IMR-90 (cell line): ENCODE measurements around the gene SMCO4. TPM values are rescaled to one million over a fixed set of nuclear protein-coding genes. Genes with fewer than 3 reads are reported as not detected.

Experiments used
- ATAC-seq: fragments of 200-7000 bp; cut with Tn5 transposase; 2 replicates; pipeline ENCODE4 v1.9.1; 2020; ENCODE audit warnings: low read depth, mild to moderate bottlenecking, moderate library complexity
- BruUV-seq: library from RNA; stranded (reverse); fragments of 400-500 nt; replicated peaks from 2 replicates; lab custom pipeline; 2021; lab: Mats Ljungman, UMichigan
- CTCF ChIA-PET: fragments of 300-600 bp; formaldehyde crosslinking; extraction: SDS; loops from one replicate; lab custom pipeline; 2021; ENCODE audit warnings: antibody characterized with exemption; lab: Yijun Ruan, JAX
- POLR2A ChIA-PET: fragments of 300-600 bp; sonication (Branson Sonifier 250); formaldehyde crosslinking; loops from one replicate; lab custom pipeline; 2022; ENCODE audit warnings: antibody characterized with exemption; ENCODE audit not compliant: unreplicated experiment; lab: Charles Lee
- DNase-seq: peaks from one replicate; pipeline ENCODE4 v3.0.0; 2013
- H2AFZ ChIP-seq: replicated peaks from 2 replicates; pipeline ENCODE3; 2013; ENCODE audit warnings: low read length, mild to moderate bottlenecking; ENCODE audit not compliant: poor library complexity
- H2AK5ac ChIP-seq: 2 replicates; pipeline ENCODE4 v1.6.1; 2013; ENCODE audit warnings: low read depth, low read length, inconsistent platforms
- H2AK9ac ChIP-seq: replicated peaks from 2 replicates; pipeline ENCODE3; 2013; ENCODE audit warnings: mild to moderate bottlenecking, low read depth, low read length, moderate library complexity; ENCODE audit not compliant: poor library complexity
- H2BK120ac ChIP-seq: 2 replicates; pipeline ENCODE4 v1.6.1; 2013; ENCODE audit warnings: low read depth, low read length, inconsistent platforms
- H2BK15ac ChIP-seq: 3 replicates; pipeline ENCODE4 v1.6.1; 2013; ENCODE audit warnings: low read depth, low read length, inconsistent platforms
- H2BK20ac ChIP-seq: 2 replicates; pipeline ENCODE4 v1.6.1; 2013; ENCODE audit warnings: low read depth, mild to moderate bottlenecking, inconsistent platforms, low read length, moderate library complexity
- H2BK5ac ChIP-seq: 2 replicates; pipeline ENCODE4 v1.6.1; 2013; ENCODE audit warnings: mild to moderate bottlenecking, low read depth, low read length, inconsistent platforms; ENCODE audit not compliant: poor library complexity, severe bottlenecking
- H3K14ac ChIP-seq: replicated peaks from 2 replicates; pipeline ENCODE4 v1.6.1; 2013; ENCODE audit warnings: low read depth, low read length, inconsistent platforms
- H3K18ac ChIP-seq: 2 replicates; pipeline ENCODE4 v1.6.1; 2013; ENCODE audit warnings: low read depth, low read length, control low read depth
- H3K23ac ChIP-seq: 2 replicates; pipeline ENCODE4 v1.6.1; 2013; ENCODE audit warnings: low read depth, low read length, inconsistent platforms
- H3K27ac ChIP-seq: 2 replicates; pipeline ENCODE4 v1.5.1; 2013; ENCODE audit warnings: mild to moderate bottlenecking, control low read depth, low read length; ENCODE audit not compliant: insufficient read depth
- H3K27me3 ChIP-seq: 2 replicates; pipeline ENCODE4 v1.6.1; 2013; ENCODE audit warnings: low read length; ENCODE audit not compliant: control insufficient read depth, insufficient read depth
- H3K36me3 ChIP-seq: 2 replicates; pipeline ENCODE4 v1.6.1; 2013; ENCODE audit warnings: low read length, mixed read lengths; ENCODE audit not compliant: control insufficient read depth, insufficient read depth
- H3K4ac ChIP-seq: 2 replicates; pipeline ENCODE4 v1.6.1; 2013; ENCODE audit warnings: low read depth, low read length, inconsistent platforms
- H3K4me1 ChIP-seq: 2 replicates; pipeline ENCODE4 v1.6.1; 2013; ENCODE audit warnings: low read length, mixed read lengths; ENCODE audit not compliant: control insufficient read depth, insufficient read depth
- H3K4me2 ChIP-seq: 2 replicates; pipeline ENCODE4 v1.6.1; 2013; ENCODE audit warnings: low read depth, mild to moderate bottlenecking, control low read depth, low read length, moderate library complexity
- H3K4me3 ChIP-seq: 2 replicates; pipeline ENCODE4 v1.5.1; 2013; ENCODE audit warnings: low read depth, mild to moderate bottlenecking, control low read depth, low read length, moderate library complexity; ENCODE audit not compliant: insufficient read depth
- H3K56ac ChIP-seq: 2 replicates; pipeline ENCODE4 v1.6.1; 2013; ENCODE audit warnings: low read length, inconsistent platforms; ENCODE audit not compliant: insufficient read depth; ENCODE audit errors: extremely low read depth
- H3K79me1 ChIP-seq, 2 experiments: 2 replicates each; pipeline ENCODE4 v1.6.1; 2013; ENCODE audit warnings: low read length in 2 of 2, inconsistent platforms in 1 of 2, low read depth in 1 of 2
- H3K9ac ChIP-seq: 2 replicates; pipeline ENCODE4 v1.6.1; 2013; ENCODE audit warnings: low read depth, low read length, control low read depth
- H3K9me1 ChIP-seq: 2 replicates; pipeline ENCODE4 v1.6.1; 2013; ENCODE audit warnings: low read length, inconsistent platforms; ENCODE audit not compliant: insufficient read depth
- H3K9me3 ChIP-seq: 2 replicates; pipeline ENCODE4 v1.6.1; 2013; ENCODE audit warnings: low read length; ENCODE audit not compliant: control insufficient read depth, insufficient read depth
- H4K20me1 ChIP-seq: 2 replicates; pipeline ENCODE4 v1.6.1; 2013; ENCODE audit warnings: low read length, inconsistent platforms; ENCODE audit not compliant: insufficient read depth
- H4K5ac ChIP-seq: 2 replicates; pipeline ENCODE4 v1.6.1; 2013; ENCODE audit warnings: mild to moderate bottlenecking, low read depth, low read length, control low read depth
- H4K8ac ChIP-seq, 2 experiments: 2 replicates each; pipeline ENCODE4 v1.6.1; 2013; ENCODE audit warnings: low read depth in 2 of 2, low read length in 2 of 2, control low read depth in 1 of 2, inconsistent platforms in 1 of 2
- H4K91ac ChIP-seq: 2 replicates; pipeline ENCODE4 v1.6.1; 2013; ENCODE audit warnings: low read depth, low read length, inconsistent platforms; ENCODE audit not compliant: insufficient read depth
- BHLHE40 ChIP-seq: fragments of 150-350 bp; IDR thresholded peaks from 2 replicates; pipeline ENCODE4 v1.6.1; 2016; ENCODE audit warnings: mild to moderate bottlenecking, low read depth, low read length
- CEBPB ChIP-seq: IDR thresholded peaks from 2 replicates; pipeline ENCODE4 v1.6.1; 2012; ENCODE audit warnings: low read depth, low read length, improper control_type of control experiment
- CHD1 ChIP-seq: IDR thresholded peaks from 2 replicates; pipeline ENCODE4 v1.6.1; 2012; ENCODE audit warnings: low read depth, low read length, improper control_type of control experiment
- CTCF ChIP-seq: conservative IDR thresholded peaks from 2 replicates; pipeline ENCODE4 v1.5.1; 2012; ENCODE audit warnings: mild to moderate bottlenecking, low read depth, low read length, improper control_type of control experiment
- FOS ChIP-seq: fragments of 150-350 bp; IDR thresholded peaks from 2 replicates; pipeline ENCODE4 v1.6.1; 2016; ENCODE audit warnings: low read depth, low read length
- MAFK ChIP-seq: IDR thresholded peaks from 2 replicates; pipeline ENCODE4 v1.6.1; 2012; ENCODE audit warnings: low read depth, low read length, improper control_type of control experiment
- MAZ ChIP-seq: IDR thresholded peaks from 2 replicates; pipeline ENCODE4 v1.6.1; 2012; ENCODE audit warnings: low read depth, mild to moderate bottlenecking, low read length, improper control_type of control experiment, moderate library complexity, borderline replicate concordance
- MXI1 ChIP-seq: IDR thresholded peaks from 2 replicates; pipeline ENCODE4 v1.6.1; 2012; ENCODE audit warnings: low read depth, mild to moderate bottlenecking, low read length, moderate library complexity, borderline replicate concordance
- NFE2L2 ChIP-seq: fragments of 150-350 bp; IDR thresholded peaks from 2 replicates; pipeline ENCODE4 v1.6.1; 2016; ENCODE audit warnings: low read depth, mild to moderate bottlenecking, low read length
- POLR2A ChIP-seq: IDR thresholded peaks from 2 replicates; pipeline ENCODE4 v1.6.1; 2012; ENCODE audit warnings: mild to moderate bottlenecking, low read depth, low read length
- RAD21 ChIP-seq: IDR thresholded peaks from 2 replicates; pipeline ENCODE4 v1.6.1; 2012; ENCODE audit warnings: low read length, improper control_type of control experiment
- RCOR1 ChIP-seq: IDR thresholded peaks from 2 replicates; pipeline ENCODE4 v1.6.1; 2012; ENCODE audit warnings: mild to moderate bottlenecking, low read length, improper control_type of control experiment; ENCODE audit not compliant: insufficient replicate concordance
- RFX5 ChIP-seq: IDR thresholded peaks from 2 replicates; pipeline ENCODE4 v1.8.0; 2012; ENCODE audit warnings: low read depth, mild to moderate bottlenecking, low read length, moderate library complexity
- SMC3 ChIP-seq: fragments of 150-350 bp; IDR thresholded peaks from 2 replicates; pipeline ENCODE4 v1.6.1; 2016; ENCODE audit warnings: low read depth, mild to moderate bottlenecking, antibody characterized with exemption, low read length, moderate library complexity
- USF2 ChIP-seq: fragments of 150-350 bp; IDR thresholded peaks from 2 replicates; pipeline ENCODE4 v1.6.1; 2017; ENCODE audit warnings: mild to moderate bottlenecking, antibody characterized with exemption, low read length, low read depth
- WGBS, 2 experiments: methylation state at CpG; one replicate each; pipeline versions ENCODE4 v1.1.5 to v1.1.7; 2013; ENCODE audit warnings: missing lambda C conversion rate in 2 of 2; ENCODE audit not compliant: insufficient read length in 1 of 2; ENCODE audit errors: extremely low coverage in 2 of 2; 5-methylcytosine and 5-hydroxymethylcytosine counted together
- dilution Hi-C: fragments of 300-500 bp; cut with HindIII; formaldehyde crosslinking; loops from one replicate; pipeline ENCODE4 v1.14.3; 2018; ENCODE audit warnings: low sequenced_read_pairs; ENCODE audit not compliant: unreplicated experiment
- in situ Hi-C: fragments of 300-500 bp; cut with MboI; formaldehyde crosslinking; loops from 3 replicates; pipeline ENCODE4 v1.14.3; 2019; ENCODE audit warnings: low sequenced_read_pairs, inconsistent platforms, mixed read lengths
- intact Hi-C: fragments of 100-400 bp; cut with micrococcal nuclease; formaldehyde crosslinking; loops from 2 replicates; pipeline ENCODE4 v1.10.0; 2022
- polyA plus RNA-seq, 3 experiments: library from polyadenylated mRNA; depleted of rRNA; stranded (reverse); fragments of >200 nt; gene quantifications; 2 replicates each; pipeline ENCODE4 v1.2.3, GENCODE V29; 2012; ENCODE audit warnings: low replicate concordance in 1 of 3
- total RNA-seq: library from RNA; depleted of rRNA; stranded (reverse); fragments of >200 nt; gene quantifications from 2 replicates; pipeline ENCODE4 v1.2.3, GENCODE V29; 2012
- TF ChIP-seq, protein P1 (sequence below): fragments of 150-350 bp; IDR thresholded peaks from 2 replicates; pipeline ENCODE4 v1.6.1; 2016; ENCODE audit warnings: low read depth, mild to moderate bottlenecking, low read length, moderate library complexity, borderline replicate concordance

The SMCO4 gene
- total and polyA plus RNA-seq, 2 of the 4 experiments (the other 2 are of a cell fraction) = 2.2 to 17.7 TPM

DNA sequence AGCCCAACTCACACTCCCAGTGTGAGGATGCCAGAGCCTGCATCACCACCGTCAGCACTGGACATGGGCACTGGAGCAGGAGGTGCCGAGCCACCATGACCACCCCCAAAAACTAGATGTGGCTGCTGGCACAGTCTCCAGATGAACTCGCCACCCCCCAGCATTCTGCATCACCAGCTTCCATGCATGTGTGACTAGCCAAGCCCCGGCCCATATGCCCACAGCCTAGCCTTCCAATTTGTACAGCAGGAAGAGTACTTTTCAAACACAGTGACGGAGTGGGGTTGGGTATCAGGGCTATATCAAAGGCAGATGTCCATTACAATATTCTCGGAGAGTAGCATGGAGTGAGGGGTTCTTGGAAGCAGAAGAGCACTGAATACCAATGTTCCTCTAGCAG lies 62.9 kb downstream of the SMCO4 start:
- in situ Hi-C loops (no loop called here), intact Hi-C loops (no loop called here), dilution Hi-C loops (no loop called here)
- Histone ChIP-seq H2BK5ac (no peak overlapping the region), H3K9ac (no peak overlapping the region), H3K9me1 (peaks cover 9% of the 10 kb centered on the region), H3K56ac (no peak overlapping the region), H2AFZ (no peak overlapping the region), H3K4me1 (peaks cover 9% of the 10 kb centered on the region), H3K4ac (no peak overlapping the region), H3K27ac (no peak overlapping the region), H2BK120ac (no peak overlapping the region), H4K91ac (no peak overlapping the region), H4K8ac (no peak overlapping the region), H3K23ac (no peak overlapping the region), H4K20me1 (no peaks in the 10 kb centered on the region; the same call in none of the 2 replicates), H3K36me3 (no peaks in the 10 kb centered on the region), H4K5ac (no peak overlapping the region), H3K79me1 (0 out of 4 replicates have a peak, but pooled peaks cover 0 to 2% of the 10 kb centered on the region in 2 experiments), H3K4me3 (no peak overlapping the region), H2BK15ac (no peak overlapping the region), H3K4me2 (no peak overlapping the region), H2AK5ac (no peak overlapping the region), H3K14ac (no peak overlapping the region), H2AK9ac (no peak overlapping the region), H3K27me3 (no peaks in the 10 kb centered on the region), H3K18ac (no peak overlapping the region), H3K9me3 (no peaks in the 10 kb centered on the region; the same call in 1 of the 2 replicates), H2BK20ac (no peak overlapping the region)
- POLR2A ChIA-PET = no interaction called here
- 100% methylated on average over 1 of the region's 6 CpGs; no CpG with 5 or more reads in 1 of the 2 experiments for WGBS, 2 experiments
- CTCF ChIA-PET = no interaction called here
- TF ChIP-seq, protein P1, sequence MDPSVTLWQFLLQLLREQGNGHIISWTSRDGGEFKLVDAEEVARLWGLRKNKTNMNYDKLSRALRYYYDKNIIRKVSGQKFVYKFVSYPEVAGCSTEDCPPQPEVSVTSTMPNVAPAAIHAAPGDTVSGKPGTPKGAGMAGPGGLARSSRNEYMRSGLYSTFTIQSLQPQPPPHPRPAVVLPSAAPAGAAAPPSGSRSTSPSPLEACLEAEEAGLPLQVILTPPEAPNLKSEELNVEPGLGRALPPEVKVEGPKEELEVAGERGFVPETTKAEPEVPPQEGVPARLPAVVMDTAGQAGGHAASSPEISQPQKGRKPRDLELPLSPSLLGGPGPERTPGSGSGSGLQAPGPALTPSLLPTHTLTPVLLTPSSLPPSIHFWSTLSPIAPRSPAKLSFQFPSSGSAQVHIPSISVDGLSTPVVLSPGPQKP = no peak
- TF ChIP-seq RAD21 (no peak), SMC3 (no peak), RFX5 (no peak), MAFK (no peak), RCOR1 (no peak), FOS (no peak), USF2 (no peak), MXI1 (no peak), MAZ (no peak), BHLHE40 (no peak), POLR2A (no peak), CTCF (no peak), CEBPB (no peak), NFE2L2 (no peak), CHD1 (no peak)
- ATAC-seq (no peak), DNase-seq (no peak)
- BruUV-seq = no TSS peak
